Measurements from ENCODE around the gene NUP93. TPM values are rescaled to one million over a fixed set of nuclear protein-coding genes. Genes with fewer than 3 reads are reported as not detected.

NUP93 gene
- total RNA-seq, 1 experiment from 2014 or later: 165 TPM

GRCh38 chr16:56758432-56758831, 28.5 kb downstream of the NUP93 start:
- Histone ChIP-seq H3K4me1 (ENCODE audit: insufficient read depth, low read length) (no peaks in the 10 kb centered on the region), H2BK120ac (ENCODE audit: low read depth, low read length, poor library complexity, severe bottlenecking) (no peak overlapping the region), H3K79me1 (ENCODE audit: insufficient read depth, low read depth, low read length, poor library complexity, severe bottlenecking) (peaks cover 6% of the 10 kb centered on the region), H3K18ac (ENCODE audit: insufficient read length, low read depth, low read length) (no peak overlapping the region), H3K27ac (ENCODE audit: insufficient read length, low read depth, low read length) (no peak overlapping the region), H4K20me1 (ENCODE audit: control insufficient read depth, insufficient read depth, insufficient read length) (no peaks in the 10 kb centered on the region), H2BK15ac (ENCODE audit: low read depth, low read length) (no peak overlapping the region), H3K79me2 (ENCODE audit: insufficient read depth, low read length) (0 out of 2 replicates have a peak, but pooled peaks cover 2% of the 10 kb centered on the region), H3K56ac (ENCODE audit: insufficient read length, low read depth, low read length) (no peak overlapping the region), H3K4me2 (ENCODE audit: insufficient read depth, insufficient read length, low read length) (no peak overlapping the region), H3K9ac (ENCODE audit: extremely low read depth, insufficient read length, low read length) (no peak overlapping the region), H2BK20ac (ENCODE audit: low read depth, low read length, poor library complexity, severe bottlenecking) (no peak overlapping the region), H2AFZ (ENCODE audit: low read length) (no peak overlapping the region), H3K27me3 (ENCODE audit: insufficient read depth, low read length) (no peaks in the 10 kb centered on the region), H4K5ac (ENCODE audit: insufficient read length, low read depth, low read length) (no peak overlapping the region), H3K23me2 (ENCODE audit: insufficient read length, low read depth, low read length, poor library complexity, severe bottlenecking) (no peaks in the 10 kb centered on the region), H4K91ac (ENCODE audit: insufficient read length, low read depth, low read length) (no peak overlapping the region), H3K4ac (ENCODE audit: low read depth, low read length) (no peak overlapping the region), H4K8ac (replicated peaks; ENCODE audit: insufficient read length, low read depth, low read length) (no peak overlapping the region), H2AK5ac (ENCODE audit: insufficient read length, low read length) (no peak overlapping the region), H2BK12ac (ENCODE audit: insufficient read length, low read depth, low read length) (no peak overlapping the region), H3K9me3 (ENCODE audit: control insufficient read depth, low read depth, low read length) (peaks cover 9% of the 10 kb centered on the region), H3K23ac (ENCODE audit: insufficient read length, low read depth, low read length) (no peak overlapping the region), H3T11ph (ENCODE audit: low read length) (no peak overlapping the region), H2BK5ac (ENCODE audit: insufficient read length, low read length) (no peak overlapping the region), H3K14ac (ENCODE audit: insufficient read depth, low read length) (no peak overlapping the region)
- peaks cover 32 to 60% (median 46%) of the 10 kb centered on the region in 3 experiments for H3K36me3 Mint-ChIP-seq (ENCODE audit: insufficient read depth in 1 of 3, low read depth in 3 of 3)
- peaks cover 14 to 17% of the 10 kb centered on the region in 2 experiments for H3K9me3 Mint-ChIP-seq
- DNase-seq: no peak
- H3K27ac Mint-ChIP-seq: no peak overlapping the region
- TF ChIP-seq CTCF (conservative IDR thresholded peaks at IDR 0.05): no peak
- no peaks in the 10 kb centered on the region for H3K4me1 Mint-ChIP-seq
- no peaks in the 10 kb centered on the region for H3K27me3 Mint-ChIP-seq (ENCODE audit: low read depth)
- H3K4me3 Mint-ChIP-seq: no peak overlapping the region
- no CpG with 5 or more reads among the region's 3 CpGs for WGBS (ENCODE audit: extremely low coverage, insufficient read length, low lambda C conversion rate)

All from H9 (cell line).